Neural cell (in vitro differentiated cells): ENCODE measurements around the gene FOXI1.

Source experiments
- RAD21 ChIP-seq: fragments of 450-650 bp; conservative IDR thresholded peaks from 2 replicates; pipeline ENCODE4 v1.6.1; 2014; ENCODE audit warnings: antibody characterized with exemption, mild to moderate bottlenecking, moderate library complexity
- TF ChIP-seq, protein P1 (sequence below): fragments of 450-650 bp; IDR thresholded peaks from 2 replicates; pipeline ENCODE4 v1.5.1; 2014; ENCODE audit warnings: antibody characterized with exemption, mild to moderate bottlenecking, moderate library complexity; ENCODE audit not compliant: poor library complexity, severe bottlenecking
- TF ChIP-seq, protein P2 (sequence below): IDR thresholded peaks from 2 replicates; pipeline ENCODE4 v1.6.1; 2012; ENCODE audit warnings: borderline replicate concordance

DNA sequence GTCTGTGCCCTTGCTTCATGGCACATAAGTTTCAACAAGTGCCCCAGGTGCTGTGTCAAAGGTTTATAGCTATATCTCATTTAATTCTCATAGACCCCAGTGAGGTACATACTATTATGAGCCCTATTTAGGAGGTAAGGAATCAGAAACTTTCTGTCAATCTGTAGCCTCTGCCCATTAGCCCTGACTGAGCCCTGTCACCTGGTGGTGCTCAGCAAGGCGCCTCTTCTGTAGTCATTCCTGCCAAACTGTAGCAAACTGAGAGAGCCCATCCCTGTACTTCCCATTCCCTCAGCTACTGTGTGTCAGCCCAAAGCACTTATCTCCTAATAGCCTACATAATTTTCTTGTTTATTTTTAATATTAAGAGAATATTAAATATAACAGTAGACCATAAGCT, 46.5 kb upstream of the FOXI1 start:
- TF ChIP-seq, protein P1, sequence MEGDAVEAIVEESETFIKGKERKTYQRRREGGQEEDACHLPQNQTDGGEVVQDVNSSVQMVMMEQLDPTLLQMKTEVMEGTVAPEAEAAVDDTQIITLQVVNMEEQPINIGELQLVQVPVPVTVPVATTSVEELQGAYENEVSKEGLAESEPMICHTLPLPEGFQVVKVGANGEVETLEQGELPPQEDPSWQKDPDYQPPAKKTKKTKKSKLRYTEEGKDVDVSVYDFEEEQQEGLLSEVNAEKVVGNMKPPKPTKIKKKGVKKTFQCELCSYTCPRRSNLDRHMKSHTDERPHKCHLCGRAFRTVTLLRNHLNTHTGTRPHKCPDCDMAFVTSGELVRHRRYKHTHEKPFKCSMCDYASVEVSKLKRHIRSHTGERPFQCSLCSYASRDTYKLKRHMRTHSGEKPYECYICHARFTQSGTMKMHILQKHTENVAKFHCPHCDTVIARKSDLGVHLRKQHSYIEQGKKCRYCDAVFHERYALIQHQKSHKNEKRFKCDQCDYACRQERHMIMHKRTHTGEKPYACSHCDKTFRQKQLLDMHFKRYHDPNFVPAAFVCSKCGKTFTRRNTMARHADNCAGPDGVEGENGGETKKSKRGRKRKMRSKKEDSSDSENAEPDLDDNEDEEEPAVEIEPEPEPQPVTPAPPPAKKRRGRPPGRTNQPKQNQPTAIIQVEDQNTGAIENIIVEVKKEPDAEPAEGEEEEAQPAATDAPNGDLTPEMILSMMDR = no peak
- TF ChIP-seq RAD21 = no peak
- TF ChIP-seq, protein P2, sequence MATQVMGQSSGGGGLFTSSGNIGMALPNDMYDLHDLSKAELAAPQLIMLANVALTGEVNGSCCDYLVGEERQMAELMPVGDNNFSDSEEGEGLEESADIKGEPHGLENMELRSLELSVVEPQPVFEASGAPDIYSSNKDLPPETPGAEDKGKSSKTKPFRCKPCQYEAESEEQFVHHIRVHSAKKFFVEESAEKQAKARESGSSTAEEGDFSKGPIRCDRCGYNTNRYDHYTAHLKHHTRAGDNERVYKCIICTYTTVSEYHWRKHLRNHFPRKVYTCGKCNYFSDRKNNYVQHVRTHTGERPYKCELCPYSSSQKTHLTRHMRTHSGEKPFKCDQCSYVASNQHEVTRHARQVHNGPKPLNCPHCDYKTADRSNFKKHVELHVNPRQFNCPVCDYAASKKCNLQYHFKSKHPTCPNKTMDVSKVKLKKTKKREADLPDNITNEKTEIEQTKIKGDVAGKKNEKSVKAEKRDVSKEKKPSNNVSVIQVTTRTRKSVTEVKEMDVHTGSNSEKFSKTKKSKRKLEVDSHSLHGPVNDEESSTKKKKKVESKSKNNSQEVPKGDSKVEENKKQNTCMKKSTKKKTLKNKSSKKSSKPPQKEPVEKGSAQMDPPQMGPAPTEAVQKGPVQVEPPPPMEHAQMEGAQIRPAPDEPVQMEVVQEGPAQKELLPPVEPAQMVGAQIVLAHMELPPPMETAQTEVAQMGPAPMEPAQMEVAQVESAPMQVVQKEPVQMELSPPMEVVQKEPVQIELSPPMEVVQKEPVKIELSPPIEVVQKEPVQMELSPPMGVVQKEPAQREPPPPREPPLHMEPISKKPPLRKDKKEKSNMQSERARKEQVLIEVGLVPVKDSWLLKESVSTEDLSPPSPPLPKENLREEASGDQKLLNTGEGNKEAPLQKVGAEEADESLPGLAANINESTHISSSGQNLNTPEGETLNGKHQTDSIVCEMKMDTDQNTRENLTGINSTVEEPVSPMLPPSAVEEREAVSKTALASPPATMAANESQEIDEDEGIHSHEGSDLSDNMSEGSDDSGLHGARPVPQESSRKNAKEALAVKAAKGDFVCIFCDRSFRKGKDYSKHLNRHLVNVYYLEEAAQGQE = no peak
